T-cell (primary cell): ENCODE results near the gene PFDN4. TPM values are rescaled to one million over a fixed set of nuclear protein-coding genes. Genes with fewer than 3 reads are reported as not detected.
"Not testable (repeated sequence)": the region's sequence is repeated elsewhere in the genome, so short reads cannot be mapped to it uniquely, and the experiment has no call there.

Experiments
- ATAC-seq, 4 experiments: fragments of 200-7000 bp in 3 of 4; fragments of 150-1000 bp in 1 of 4; cut with Tn5 transposase; replicated peaks in 1 of 4; 1 replicate in 3 of 4; 2 replicates in 1 of 4; pipeline ENCODE4 v1.10.0; 2021; ENCODE audit warnings: moderate library complexity in 3 of 4, mild to moderate bottlenecking in 2 of 4, moderate number of reproducible peaks in 1 of 4
- CTCF ChIA-PET, 2 donors: fragments of 300-600 bp; sonication (Branson Sonifier 250); formaldehyde crosslinking; loops; one replicate each; lab custom pipeline; 2022; ENCODE audit warnings: antibody characterized with exemption in 2 of 2; lab: Charles Lee
- POLR2A ChIA-PET, 2 donors: fragments of 300-600 bp; sonication (Branson Sonifier 250); formaldehyde crosslinking; loops; one replicate each; lab custom pipeline; 2022; ENCODE audit warnings: antibody characterized with exemption in 2 of 2; lab: Charles Lee
- DNase-seq, 35 experiments: peaks; one replicate each; pipeline versions ENCODE4 v3.0.0 to v3.0.0-alpha.2; 2013 to 2023
- H3K27ac ChIP-seq: one replicate; pipeline ENCODE4 v1.5.1; 2013; ENCODE audit warnings: low read length
- H3K27me3 ChIP-seq, 2 experiments: replicated peaks in 1 of 2; 1 replicate in 1 of 2; 2 replicates in 1 of 2; pipeline versions ENCODE4 v1.6.1 to v1.7.0; 2013; ENCODE audit warnings: low read length in 1 of 2, mixed read lengths in 1 of 2; ENCODE audit not compliant: control insufficient read depth in 2 of 2, insufficient read depth in 2 of 2; ENCODE audit errors: extremely low read depth in 1 of 2
- H3K36me3 ChIP-seq, 2 donors: 1 replicate in 1 of 2; 2 replicates in 1 of 2; pipeline versions ENCODE4 v1.6.1 to v1.7.0; 2013; ENCODE audit warnings: low read length in 1 of 2; ENCODE audit not compliant: control insufficient read depth in 2 of 2, insufficient read depth in 1 of 2; ENCODE audit errors: extremely low read depth in 1 of 2
- H3K4me1 ChIP-seq, 2 experiments: 1 replicate in 1 of 2; 2 replicates in 1 of 2; pipeline versions ENCODE4 v1.6.1 to v1.7.0; 2013; ENCODE audit warnings: low read length in 2 of 2, mixed read lengths in 1 of 2; ENCODE audit not compliant: insufficient read depth in 2 of 2, control insufficient read depth in 1 of 2; ENCODE audit errors: extremely low read depth in 1 of 2
- H3K4me3 ChIP-seq, 2 donors: 1 replicate in 1 of 2; 2 replicates in 1 of 2; pipeline versions ENCODE4 v1.5.1 to v1.7.0; 2013; ENCODE audit warnings: mild to moderate bottlenecking in 2 of 2, low read length in 1 of 2, moderate library complexity in 1 of 2; ENCODE audit not compliant: control insufficient read depth in 1 of 2; ENCODE audit errors: extremely low read depth in 1 of 2
- H3K9me3 ChIP-seq: 2 replicates; pipeline ENCODE4 v1.7.0; 2013
- H3K27ac Mint-ChIP-seq, 2 donors: one replicate each; pipeline ENCODE4 v1.8.0; 2020 to 2021; ENCODE audit warnings: mild to moderate bottlenecking in 2 of 2, mixed read lengths in 2 of 2
- H3K27me3 Mint-ChIP-seq, 2 donors: one replicate each; pipeline ENCODE4 v1.8.0; 2021 to 2022; ENCODE audit warnings: mixed read lengths in 2 of 2
- H3K36me3 Mint-ChIP-seq: one replicate; pipeline ENCODE4 v1.8.0; 2021; ENCODE audit warnings: mixed read lengths
- H3K4me1 Mint-ChIP-seq, 3 donors: one replicate each; pipeline ENCODE4 v1.8.0; 2020 to 2022; ENCODE audit warnings: mixed read lengths in 3 of 3, mild to moderate bottlenecking in 1 of 3
- H3K4me3 Mint-ChIP-seq, 3 donors: one replicate each; pipeline ENCODE4 v1.8.0; 2020 to 2022; ENCODE audit warnings: mild to moderate bottlenecking in 3 of 3, mixed read lengths in 3 of 3, moderate library complexity in 3 of 3
- H3K9me3 Mint-ChIP-seq, 3 donors: one replicate each; pipeline ENCODE4 v1.8.0; 2020 to 2022; ENCODE audit warnings: mixed read lengths in 3 of 3
- WGBS: methylation state at CpG from one replicate; pipeline ENCODE4 v1.1.5; 2013; ENCODE audit warnings: missing lambda C conversion rate; ENCODE audit not compliant: insufficient coverage; 5-methylcytosine and 5-hydroxymethylcytosine counted together
- total RNA-seq, 35 experiments: library from RNA in 6 of 35; stranded (reverse) in 6 of 35; fragments of 120-200 nt in 1 of 35; gene quantifications; one replicate each; pipeline versions ENCODE4 v1.2.1 to v1.2.4 and lab custom pipeline; 2013 to 2026

The PFDN4 gene
- total RNA-seq, 5 donors from 2014 or later (not counting 1 experiment from before 2014, with no cell fraction given), result 14.9 to 19.2 (median 17.6) TPM

DNA sequence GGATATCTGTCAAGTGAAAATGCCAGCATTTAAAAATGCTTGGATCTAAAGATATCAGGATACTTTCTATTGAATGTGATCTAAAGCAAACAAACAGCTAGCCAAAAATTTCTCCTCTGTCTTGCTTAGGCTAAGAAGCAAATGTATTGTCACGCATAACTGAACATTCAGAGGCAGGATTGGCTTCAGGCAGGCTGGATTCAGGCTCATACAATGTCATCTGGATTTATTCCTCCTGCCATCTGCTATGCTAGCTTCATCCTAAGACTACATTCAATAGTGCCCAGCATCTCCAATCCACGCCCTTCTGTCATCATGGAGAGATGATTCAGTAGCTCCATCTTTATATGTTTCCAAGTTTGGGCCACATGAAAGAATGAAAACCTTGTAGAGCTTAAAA, 27.1 kb downstream of the PFDN4 start:
- H3K36me3 Mint-ChIP-seq, result no peaks in the 10 kb centered on the region
- Histone ChIP-seq H3K4me3 (no peak overlapping the region), H3K27me3 (peaks cover 0 to 8% of the 10 kb centered on the region in 2 experiments), H3K27ac (no peak overlapping the region), H3K36me3 (no peaks in the 10 kb centered on the region), H3K4me1 (no peaks in the 10 kb centered on the region), H3K9me3 (no peaks in the 10 kb centered on the region)
- POLR2A ChIA-PET, result interaction anchor here in 1 of 2 donors (0.5 kb wide), 1 partner anchor 13 kb away, joined by 11 read pairs; no protein-coding TSS in a partner anchor
- peaks cover 29 to 36% of the 10 kb centered on the region in 2 donors for H3K27me3 Mint-ChIP-seq
- ATAC-seq (no peak), DNase-seq (no peak)
- WGBS, result 88% methylated on average over 1 of the region's 2 CpGs
- no peak overlapping the region for H3K4me3 Mint-ChIP-seq
- H3K27ac Mint-ChIP-seq, result no peak overlapping the region
- H3K4me1 Mint-ChIP-seq, result no peaks in the 10 kb centered on the region
- peaks cover 0 to 13% (median 5%) of the 10 kb centered on the region in 3 donors for H3K9me3 Mint-ChIP-seq
- CTCF ChIA-PET, result no interaction called here

DNA sequence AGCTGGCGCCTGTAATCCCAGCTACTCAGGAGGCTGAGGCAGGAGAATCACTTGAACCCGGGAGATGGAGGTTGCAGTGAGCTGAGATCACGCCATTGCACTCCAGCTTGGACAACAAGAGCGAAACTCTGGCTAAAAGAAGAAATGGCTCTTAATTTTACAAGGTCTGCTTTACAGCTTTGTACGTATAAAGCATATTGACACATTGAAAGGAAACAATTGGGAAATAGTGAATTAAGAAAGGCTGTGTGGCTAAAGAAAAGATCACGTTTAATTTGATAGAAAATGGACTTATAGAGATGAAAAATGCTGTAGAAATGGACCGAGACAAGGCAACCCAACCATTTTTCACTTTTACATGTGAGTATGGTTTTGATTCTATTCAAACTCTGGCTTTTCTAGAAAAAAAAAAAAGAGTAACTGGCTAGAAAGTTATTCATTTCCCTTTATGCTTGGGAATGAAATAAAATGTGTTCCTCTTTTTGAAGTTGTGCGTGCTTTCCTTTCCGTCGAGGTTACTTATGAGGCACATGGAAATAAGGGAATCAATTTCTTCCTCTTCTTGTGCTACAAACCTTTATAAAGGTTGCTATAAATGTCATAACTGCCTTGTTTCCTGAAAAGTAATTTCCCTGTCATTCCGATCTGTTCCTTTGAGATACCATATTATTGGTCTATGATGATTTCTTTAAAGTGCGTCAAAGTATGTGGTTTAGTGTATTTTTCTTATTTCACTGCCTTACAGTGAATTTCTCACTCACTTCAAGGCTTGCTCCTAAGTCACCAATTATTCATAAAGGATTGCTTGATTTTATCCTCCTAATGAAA, 29.4 kb downstream of the PFDN4 start:
- Mint-ChIP-seq H3K27me3 (peaks cover 36 to 41% of the 10 kb centered on the region in 2 donors), H3K4me3 (no peak overlapping the region), H3K4me1 (no peaks in the 10 kb centered on the region), H3K9me3 (peaks cover 0 to 4% (median 4%) of the 10 kb centered on the region in 3 donors), H3K36me3 (no peaks in the 10 kb centered on the region), H3K27ac (no peak overlapping the region)
- Histone ChIP-seq H3K27me3 (peaks cover 0 to 8% of the 10 kb centered on the region in 2 experiments), H3K4me3 (no peak overlapping the region), H3K27ac (no peak overlapping the region), H3K36me3 (no peaks in the 10 kb centered on the region), H3K9me3 (no peaks in the 10 kb centered on the region), H3K4me1 (no peaks in the 10 kb centered on the region)
- WGBS, result 86% methylated on average over 4 of the region's 12 CpGs
- ATAC-seq, result no peak
- DNase-seq, result no peak
- POLR2A ChIA-PET, result no interaction called here
- CTCF ChIA-PET, result no interaction called here

DNA sequence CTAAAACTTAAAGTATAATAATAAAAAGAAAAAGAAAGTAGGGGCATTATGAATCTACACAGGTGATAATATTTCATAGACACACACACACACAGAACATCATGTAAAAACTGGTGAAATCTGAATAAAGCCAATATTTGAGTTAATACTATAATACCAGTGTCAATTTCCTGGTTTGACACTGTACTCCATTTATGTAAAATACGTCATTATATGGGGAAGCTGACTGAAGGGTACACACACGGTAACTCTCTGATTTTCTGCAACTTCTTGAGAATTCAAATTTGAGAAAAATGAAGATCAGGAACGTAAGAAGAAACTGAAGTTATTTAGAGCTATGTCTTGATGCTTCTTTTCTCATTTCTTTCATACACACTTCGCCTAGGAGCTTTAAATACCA, 36.2 kb downstream of the PFDN4 start:
- H3K4me1 ChIP-seq, result no peaks in the 10 kb centered on the region
- ATAC-seq (no peak), DNase-seq (no peak)
- WGBS, result 82% methylated on average over 2 of the region's 4 CpGs
- H3K27me3 ChIP-seq, result no peaks in the 10 kb centered on the region
- Mint-ChIP-seq H3K4me1 (no peaks in the 10 kb centered on the region), H3K4me3 (no peak overlapping the region), H3K27ac (no peak overlapping the region), H3K27me3 (peaks cover 8 to 17% of the 10 kb centered on the region in 2 donors), H3K36me3 (no peaks in the 10 kb centered on the region), H3K9me3 (peaks cover 0 to 4% (median 0%) of the 10 kb centered on the region in 3 donors)
- ChIA-PET CTCF (no interaction called here), POLR2A (no interaction called here)
- no peak overlapping the region for H3K27ac ChIP-seq
- no peaks in the 10 kb centered on the region for H3K36me3 ChIP-seq
- H3K9me3 ChIP-seq, result no peaks in the 10 kb centered on the region
- no peak overlapping the region for H3K4me3 ChIP-seq

DNA sequence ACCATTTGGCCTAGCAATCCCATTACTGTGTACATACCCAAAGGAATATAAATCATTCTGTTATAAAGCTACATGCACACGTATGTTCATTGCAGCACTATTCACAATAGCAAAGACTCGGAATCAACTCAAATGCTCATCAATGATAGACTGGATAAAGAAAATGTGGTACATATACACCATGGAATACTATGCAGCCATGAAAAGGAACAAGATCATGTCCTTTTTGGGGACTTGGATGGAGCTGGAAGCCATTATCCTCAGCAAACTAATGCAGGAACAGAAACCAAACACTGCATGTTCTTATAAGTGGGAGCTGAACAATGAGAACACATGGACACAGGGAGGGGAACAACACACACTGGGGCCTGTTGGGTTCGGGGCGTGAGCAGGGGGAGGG, 40.8 kb downstream of the PFDN4 start:
- H3K36me3 Mint-ChIP-seq, DNase-seq, H3K4me3 Mint-ChIP-seq, ATAC-seq, H3K9me3 ChIP-seq, H3K36me3 ChIP-seq, H3K27ac ChIP-seq, H3K4me3 ChIP-seq, H3K27ac Mint-ChIP-seq, H3K4me1 ChIP-seq, H3K9me3 Mint-ChIP-seq, CTCF ChIA-PET, H3K4me1 Mint-ChIP-seq, H3K27me3 ChIP-seq: not testable (repeated sequence)
- 92% methylated on average over 2 of the region's 4 CpGs for WGBS
- peaks cover 0 to 10% of the 10 kb centered on the region in 2 donors for H3K27me3 Mint-ChIP-seq
- POLR2A ChIA-PET, result interaction anchor here in 1 of 2 donors (0.7 kb wide), 1 partner anchor 14 kb away, joined by 11 read pairs; no protein-coding TSS in a partner anchor

DNA sequence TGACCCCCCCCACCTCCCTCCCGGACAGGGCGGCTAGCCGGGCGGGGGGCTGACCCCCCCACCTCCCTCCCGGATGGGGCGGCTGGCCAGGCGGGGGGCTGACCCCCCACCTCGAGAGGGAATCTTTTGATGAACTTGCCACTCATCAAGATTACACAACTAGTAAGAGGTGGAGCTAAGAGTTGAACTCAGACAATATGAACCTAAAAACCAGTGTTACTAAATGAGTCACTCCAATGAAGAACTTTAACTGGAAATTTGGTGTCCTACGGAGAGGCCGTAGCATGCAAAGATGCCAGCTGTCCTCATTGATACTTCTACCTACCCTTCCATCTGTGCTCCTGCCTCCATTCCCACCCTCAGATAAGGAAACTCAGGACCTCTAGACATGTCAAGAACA, 42.8 kb downstream of the PFDN4 start:
- no peaks in the 10 kb centered on the region for H3K36me3 ChIP-seq
- peaks cover 0 to 15% of the 10 kb centered on the region in 2 donors for H3K27me3 Mint-ChIP-seq
- POLR2A ChIA-PET, result interaction anchor here in 1 of 2 donors (0.6 kb wide), 1 partner anchor 99 kb away, joined by 4 read pairs; no protein-coding TSS in a partner anchor

DNA sequence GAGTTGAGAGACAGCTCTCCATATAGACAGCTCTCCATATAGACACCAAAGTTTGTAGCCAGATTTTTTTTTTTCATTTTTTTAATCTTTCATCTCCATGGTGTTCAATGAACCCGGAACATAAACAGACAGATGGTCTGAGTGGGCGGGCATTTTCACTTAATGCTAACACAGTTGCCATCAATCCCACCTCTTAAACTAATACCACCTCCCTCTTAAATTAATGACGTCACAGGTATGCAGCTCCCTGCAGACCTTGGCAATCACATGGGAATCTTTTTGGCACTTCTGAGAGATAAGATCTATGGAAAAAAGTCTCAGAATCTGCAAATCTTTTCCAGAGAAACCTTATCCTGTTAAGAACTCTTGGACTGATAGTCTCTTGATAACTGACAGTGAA, 43.2 kb downstream of the PFDN4 start:
- Histone ChIP-seq H3K4me1 (no peaks in the 10 kb centered on the region), H3K36me3 (no peaks in the 10 kb centered on the region), H3K27me3 (peaks cover 0 to 4% of the 10 kb centered on the region in 2 experiments), H3K27ac (no peak overlapping the region), H3K4me3 (no peak overlapping the region), H3K9me3 (no peaks in the 10 kb centered on the region)
- H3K36me3 Mint-ChIP-seq, result no peaks in the 10 kb centered on the region
- H3K4me3 Mint-ChIP-seq, result no peak overlapping the region
- WGBS, result 100% methylated on average over 1 of the region's 3 CpGs
- no peaks in the 10 kb centered on the region for H3K4me1 Mint-ChIP-seq
- ChIA-PET CTCF (no interaction called here), POLR2A (interaction anchor here in 1 of 2 donors (0.6 kb wide), 1 partner anchor 98 kb away, joined by 4 read pairs; no protein-coding TSS in a partner anchor)
- H3K27ac Mint-ChIP-seq, result no peak overlapping the region
- H3K9me3 Mint-ChIP-seq, result peaks cover 0 to 4% (median 0%) of the 10 kb centered on the region in 3 donors
- no peak for DNase-seq
- ATAC-seq, result no peak
- H3K27me3 Mint-ChIP-seq, result peaks cover 0 to 15% of the 10 kb centered on the region in 2 donors

More for the DNA sequence above, 42.8 kb downstream of the PFDN4 start:
- H3K9me3 Mint-ChIP-seq, result peaks cover 0 to 4% (median 0%) of the 10 kb centered on the region in 3 donors
- CTCF ChIA-PET, result no interaction called here
- no peaks in the 10 kb centered on the region for H3K36me3 Mint-ChIP-seq
- ATAC-seq, result no peak
- DNase-seq, result no peak
- Histone ChIP-seq H3K9me3 (no peaks in the 10 kb centered on the region), H3K4me3 (no peak overlapping the region), H3K27ac (no peak overlapping the region), H3K27me3 (peaks cover 0 to 4% of the 10 kb centered on the region in 2 experiments), H3K4me1 (no peaks in the 10 kb centered on the region)
- WGBS, result 100% methylated on average over 2 of the region's 10 CpGs
- no peak overlapping the region for H3K4me3 Mint-ChIP-seq
- no peak overlapping the region for H3K27ac Mint-ChIP-seq
- no peaks in the 10 kb centered on the region for H3K4me1 Mint-ChIP-seq
